ENCODE data around the gene NT5C3A. TPM values are rescaled to one million over a fixed set of nuclear protein-coding genes. Genes with fewer than 3 reads are reported as not detected.

NT5C3A gene
- total and polyA plus RNA-seq, 9 of the 15 experiments (the other 6 are each of a cell fraction or from before 2014, with no cell fraction given) = 18.6 to 60.1 (median 40.0) TPM

GRCh38 chr7:33072471-33072870, 9.9 kb upstream of the NT5C3A start:
- H3K4me2 ChIP-seq (ENCODE audit: insufficient read depth, low read length) = no peak overlapping the region
- ChIA-PET CTCF (ENCODE audit: low intra/inter-chr PET ratio) (no interaction called here), POLR2A (interaction anchor here (2.3 kb wide), 1 partner anchor 10 kb away, joined by 12 read pairs; the partner anchor contains the start of gene NT5C3A)

More at GRCh38 chr7:33072471-33072870, 9.9 kb upstream of the NT5C3A start:
- peaks cover 10% of the 10 kb centered on the region for H3K9me3 ChIP-seq (replicated peaks; ENCODE audit: control insufficient read depth, insufficient read depth, low read depth, low read length)
- H4K20me1 ChIP-seq (replicated peaks; ENCODE audit: control insufficient read depth, insufficient read depth, low read length) = no peaks in the 10 kb centered on the region
- no peaks in the 10 kb centered on the region; a peak in 1 of 5 replicates for H3K27me3 ChIP-seq (ENCODE audit: control insufficient read depth in 2 of 2, insufficient read depth in 2 of 2, low read length in 2 of 2)
- 0 out of 2 replicates have a peak overlapping the region, but pooled peaks have one; percentile 0 for H2AFZ ChIP-seq (ENCODE audit: low read depth, low read length)
- no peak overlapping the region for H3K4me3 ChIP-seq
- H3K36me3 ChIP-seq (ENCODE audit: control insufficient read depth, insufficient read depth, low read length) = no peaks in the 10 kb centered on the region
- H3K9me1 ChIP-seq (ENCODE audit: control insufficient read depth, insufficient read depth, low read length) = no peaks in the 10 kb centered on the region
- FAIRE-seq = no peak
- 8% methylated on average over 2 of the region's 2 CpGs for WGBS (ENCODE audit: insufficient coverage, low coverage, missing lambda C conversion rate)
- ATAC-seq = no peak
- intact Hi-C loops (cut with micrococcal nuclease) = no loop called here
- H3K79me2 ChIP-seq (ENCODE audit: control insufficient read depth, insufficient read depth, low read length) = no peaks in the 10 kb centered on the region
- in situ Hi-C loops (cut with MboI) = no loop called here
- TF ChIP-seq SETDB1 (IDR thresholded peaks at IDR 0.05; ENCODE audit: low read length) (no peak), NONO (IDR thresholded peaks at IDR 0.05; ENCODE audit: low read depth in 2 of 2, low read length in 1 of 2) (no peak), DEAF1 (CRISPR knock-in tag; IDR thresholded peaks at IDR 0.05) (no peak), MTF1 (CRISPR knock-in tag; IDR thresholded peaks at IDR 0.05; ENCODE audit: borderline replicate concordance) (no peak), ZFPM2 (CRISPR knock-in tag; IDR thresholded peaks at IDR 0.05) (no peak), ZFP36 (IDR thresholded peaks at IDR 0.05; ENCODE audit: low read depth, low read length, partially characterized antibody) (no peak), CBFB (CRISPR knock-in tag; IDR thresholded peaks at IDR 0.05) (no peak), TEAD2 (tag; IDR thresholded peaks at IDR 0.05) (no peak), TARDBP (IDR thresholded peaks at IDR 0.05) (no peak)
- no TSS peak for BruUV-seq (replicated peaks)
- H3K4me1 ChIP-seq (replicated peaks in 1 of 2; ENCODE audit: control insufficient read depth in 2 of 2, insufficient read depth in 2 of 2, low read length in 2 of 2) = no peaks in the 10 kb centered on the region; a peak in 1 of 5 replicates
- DNase-seq (ENCODE audit: extremely low read depth in 1 of 4, low spot score in 3 of 4) = no peak
- no peak overlapping the region for H3K27ac ChIP-seq (ENCODE audit: extremely low read depth, low read depth, low read length)
- no peak overlapping the region for H3K9ac ChIP-seq (ENCODE audit: insufficient read depth in 1 of 2, low read depth in 2 of 2, low read length in 2 of 2)
